CD14-positive monocyte (primary cell): ENCODE results near the gene COBLL1. TPM values are rescaled to one million over a fixed set of nuclear protein-coding genes. Genes with fewer than 3 reads are reported as not detected.

Experiments
- DNase-seq, 3 donors: peaks; one replicate each; pipeline ENCODE4 v3.0.0-alpha.2; 2011 to 2022
- H2AFZ ChIP-seq: 2 replicates; pipeline ENCODE4 v1.6.0; 2012; ENCODE audit warnings: mild to moderate bottlenecking, low read depth, low read length, inconsistent platforms; ENCODE audit not compliant: insufficient read depth, poor library complexity, severe bottlenecking
- H3K27ac ChIP-seq, 2 donors: 1 replicate in 1 of 2; 2 replicates in 1 of 2; pipeline ENCODE4 v1.5.1; 2012 to 2013; ENCODE audit warnings: low read length in 2 of 2, control low read depth in 1 of 2, inconsistent platforms in 1 of 2, low read depth in 1 of 2, mild to moderate bottlenecking in 1 of 2
- H3K27me3 ChIP-seq, 2 donors: one replicate each; pipeline versions ENCODE4 v1.6.0 to v1.6.1; 2011 to 2013; ENCODE audit warnings: low read length in 2 of 2; ENCODE audit not compliant: control insufficient read depth in 2 of 2, insufficient read depth in 2 of 2
- H3K36me3 ChIP-seq, 2 donors: replicated peaks in 1 of 2; 1 replicate in 1 of 2; 2 replicates in 1 of 2; pipeline versions ENCODE4 v1.5.1 to v1.6.1; 2012 to 2013; ENCODE audit warnings: low read length in 2 of 2, control low read depth in 1 of 2, inconsistent platforms in 1 of 2, mild to moderate bottlenecking in 1 of 2; ENCODE audit not compliant: insufficient read depth in 2 of 2, control insufficient read depth in 1 of 2
- H3K4me1 ChIP-seq, 2 donors: 1 replicate in 1 of 2; 2 replicates in 1 of 2; pipeline versions ENCODE4 v1.5.1 to v1.6.1; 2012 to 2013; ENCODE audit warnings: low read length in 2 of 2, control low read depth in 1 of 2, inconsistent platforms in 1 of 2, mild to moderate bottlenecking in 1 of 2, moderate library complexity in 1 of 2; ENCODE audit not compliant: insufficient read depth in 2 of 2, control insufficient read depth in 1 of 2
- H3K4me2 ChIP-seq: replicated peaks from 2 replicates; pipeline ENCODE3; 2012; ENCODE audit warnings: low read length, moderate library complexity, mild to moderate bottlenecking; ENCODE audit not compliant: poor library complexity, severe bottlenecking; ENCODE audit errors: extremely low read depth
- H3K4me3 ChIP-seq, 3 experiments: fragments of 200-600 bp in 1 of 3; sonication (generic) in 1 of 3; replicated peaks in 1 of 3; 1 replicate in 2 of 3; 2 replicates in 1 of 3; pipeline ENCODE4 v1.5.1; 2011 to 2013; ENCODE audit warnings: low read length in 3 of 3, mild to moderate bottlenecking in 3 of 3, control low read depth in 2 of 3, low read depth in 2 of 3, inconsistent platforms in 1 of 3, moderate library complexity in 1 of 3
- H3K79me2 ChIP-seq: 2 replicates; pipeline ENCODE4 v1.6.0; 2012; ENCODE audit warnings: mild to moderate bottlenecking, control low read depth, inconsistent platforms, low read length, moderate library complexity; ENCODE audit not compliant: insufficient read depth
- H3K9ac ChIP-seq: 2 replicates; pipeline ENCODE4 v1.6.0; 2017; ENCODE audit warnings: low read length, mild to moderate bottlenecking; ENCODE audit not compliant: insufficient read depth, poor library complexity, severe bottlenecking
- H3K9me3 ChIP-seq, 2 donors: replicated peaks in 1 of 2; 1 replicate in 1 of 2; 2 replicates in 1 of 2; pipeline versions ENCODE4 v1.5.1 to v1.6.1; 2012 to 2013; ENCODE audit warnings: low read length in 2 of 2, control low read depth in 1 of 2; ENCODE audit not compliant: control insufficient read depth in 1 of 2, insufficient read depth in 1 of 2
- H4K20me1 ChIP-seq: 2 replicates; pipeline ENCODE4 v1.6.0; 2012; ENCODE audit warnings: mild to moderate bottlenecking, low read length, control low read depth, moderate library complexity; ENCODE audit not compliant: insufficient read depth
- H3K27ac Mint-ChIP-seq, 7 donors: one replicate each; pipeline ENCODE4 v1.8.0; 2020; ENCODE audit warnings: mild to moderate bottlenecking in 7 of 7, mixed read lengths in 7 of 7, moderate library complexity in 6 of 7, inconsistent platforms in 2 of 7
- H3K27me3 Mint-ChIP-seq, 3 donors: one replicate each; pipeline ENCODE4 v1.8.0; 2021 to 2022; ENCODE audit warnings: low read depth in 3 of 3, mild to moderate bottlenecking in 3 of 3, mixed read lengths in 3 of 3, moderate library complexity in 3 of 3, inconsistent platforms in 1 of 3
- H3K36me3 Mint-ChIP-seq, 2 donors: one replicate each; pipeline ENCODE4 v1.8.0; 2020; ENCODE audit warnings: mixed read lengths in 2 of 2, inconsistent platforms in 1 of 2, mild to moderate bottlenecking in 1 of 2
- H3K4me1 Mint-ChIP-seq: one replicate; pipeline ENCODE4 v1.8.0; 2020; ENCODE audit warnings: mild to moderate bottlenecking, mixed read lengths
- H3K4me3 Mint-ChIP-seq, 2 donors: one replicate each; pipeline ENCODE4 v1.8.0; 2020; ENCODE audit warnings: mild to moderate bottlenecking in 2 of 2, mixed read lengths in 2 of 2, moderate library complexity in 1 of 2
- H3K9me3 Mint-ChIP-seq, 7 donors: one replicate each; pipeline ENCODE4 v1.8.0; 2020 to 2022; ENCODE audit warnings: mixed read lengths in 7 of 7, mild to moderate bottlenecking in 6 of 7, moderate library complexity in 6 of 7, inconsistent platforms in 2 of 7
- CTCF ChIP-seq: fragments of 200-600 bp; IDR thresholded peaks from one replicate; pipeline ENCODE4 v1.8.0; 2022; ENCODE audit warnings: antibody characterized with exemption, mild to moderate bottlenecking
- WGBS: methylation state at CpG from one replicate; pipeline ENCODE4 v1.1.5; 2013; ENCODE audit warnings: missing lambda C conversion rate; ENCODE audit not compliant: insufficient coverage; 5-methylcytosine and 5-hydroxymethylcytosine counted together
- intact Hi-C, 2 donors: fragments of 100-400 bp; cut with micrococcal nuclease; formaldehyde crosslinking; loops; one replicate each; pipeline versions ENCODE4 v1.15.0 to v1.15.1; 2023
- polyA plus RNA-seq, 3 donors: library from polyadenylated mRNA; depleted of rRNA in 1 of 3; unstranded in 2 of 3; stranded (reverse) in 1 of 3; fragments of 300-500 nt in 2 of 3; fragments of >200 nt in 1 of 3; fragmentation: Illumina TruSeq in 2 of 3; gene quantifications; 1 replicate in 2 of 3; 2 replicates in 1 of 3; pipeline ENCODE4 v1.2.3, GENCODE V29; 2012 to 2021

The COBLL1 gene
- polyA plus RNA-seq, 3 donors: 0.18 to 0.54 (median 0.24) TPM

DNA sequence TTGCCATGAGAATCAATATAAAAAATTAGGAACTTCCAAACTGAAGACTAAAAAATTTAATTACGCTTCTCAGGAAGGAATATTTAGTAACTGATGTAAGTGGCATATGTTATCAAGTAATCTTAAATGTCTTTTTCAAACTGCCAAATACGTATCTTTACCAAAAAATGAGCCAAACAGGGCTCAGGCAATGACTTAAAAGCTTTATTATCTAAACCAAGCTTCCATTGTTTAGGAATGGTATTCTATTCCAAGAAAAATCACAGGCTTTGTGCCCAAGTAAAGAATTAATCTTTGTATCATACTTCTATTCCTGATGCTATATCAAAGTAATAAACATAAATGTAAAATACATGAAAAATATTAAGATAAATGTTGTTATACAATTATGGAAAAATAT, 148.7 kb downstream of the COBLL1 start:
- no peak for TF ChIP-seq CTCF
- no peaks in the 10 kb centered on the region for H3K27me3 ChIP-seq
- no CpG with 5 or more reads among the region's 2 CpGs for WGBS
- H3K36me3 ChIP-seq: no peaks in the 10 kb centered on the region
- no peaks in the 10 kb centered on the region for H4K20me1 ChIP-seq
- Mint-ChIP-seq H3K27ac (no peak overlapping the region), H3K36me3 (no peaks in the 10 kb centered on the region), H3K9me3 (no peaks in the 10 kb centered on the region), H3K4me3 (no peak overlapping the region), H3K4me1 (no peaks in the 10 kb centered on the region), H3K27me3 (no peaks in the 10 kb centered on the region)
- H3K9ac ChIP-seq: no peak overlapping the region
- H3K4me2 ChIP-seq: no peak overlapping the region
- no peak overlapping the region for H2AFZ ChIP-seq
- intact Hi-C loops: no loop called here
- no peaks in the 10 kb centered on the region for H3K4me1 ChIP-seq
- H3K79me2 ChIP-seq: no peaks in the 10 kb centered on the region
- DNase-seq: no peak
- no peaks in the 10 kb centered on the region for H3K9me3 ChIP-seq
- H3K27ac ChIP-seq: no peak overlapping the region
- no peak overlapping the region for H3K4me3 ChIP-seq

- Histone ChIP-seq H3K9ac (no peak overlapping the region), H3K4me2 (no peak overlapping the region), H3K9me3 (no peaks in the 10 kb centered on the region), H3K79me2 (no peaks in the 10 kb centered on the region), H3K4me3 (no peak overlapping the region), H4K20me1 (no peaks in the 10 kb centered on the region), H2AFZ (no peak overlapping the region), H3K27me3 (no peaks in the 10 kb centered on the region), H3K27ac (no peak overlapping the region), H3K4me1 (no peaks in the 10 kb centered on the region), H3K36me3 (no peaks in the 10 kb centered on the region)
- no peak for TF ChIP-seq CTCF
- Mint-ChIP-seq H3K9me3 (no peaks in the 10 kb centered on the region), H3K27ac (no peak overlapping the region), H3K4me3 (no peak overlapping the region), H3K27me3 (no peaks in the 10 kb centered on the region), H3K4me1 (no peaks in the 10 kb centered on the region), H3K36me3 (no peaks in the 10 kb centered on the region)
- WGBS: no CpG with 5 or more reads among the region's 3 CpGs
- intact Hi-C loops: no loop called here
- DNase-seq: no peak
These were observed 149.5 kb downstream of the COBLL1 start for GRCh38 chr2:164692114-164692513.
